HL-60 (cell line): ENCODE measurements around the gene SMIM17.

ENCODE experiments used
- DNase-seq, 2 experiments: peaks; one replicate each; pipeline ENCODE4 v3.0.0-alpha.2; 2010 to 2020; ENCODE audit warnings: low read depth in 1 of 2, low spot score in 1 of 2
- H3K27ac ChIP-seq: fragments of 250-450 bp; sonication (Bioruptor Pico); replicated peaks from 2 replicates; pipeline ENCODE4 v1.5.1; 2020; ENCODE audit warnings: mild to moderate bottlenecking, moderate library complexity
- H3K27me3 ChIP-seq: fragments of 250-450 bp; sonication (Bioruptor Pico); 2 replicates; pipeline ENCODE4 v1.5.1; 2021; ENCODE audit warnings: mild to moderate bottlenecking, moderate library complexity; ENCODE audit not compliant: insufficient read depth, poor library complexity, severe bottlenecking
- H3K4me3 ChIP-seq: replicated peaks from 2 replicates; pipeline ENCODE4 v1.5.1; 2011; ENCODE audit warnings: mild to moderate bottlenecking, control low read depth, low read length; ENCODE audit not compliant: insufficient read depth
- CTCF ChIP-seq: IDR thresholded peaks from one replicate; pipeline ENCODE4 v1.5.1; 2011; ENCODE audit warnings: low read length, control low read depth, inconsistent platforms; ENCODE audit not compliant: insufficient read depth
- GABPA ChIP-seq: IDR thresholded peaks from 2 replicates; pipeline ENCODE4 v1.6.1; 2012; ENCODE audit warnings: low read depth
- POLR2AphosphoS5 ChIP-seq: IDR thresholded peaks from 2 replicates; pipeline ENCODE4 v1.6.1; 2012; ENCODE audit warnings: low read depth
- REST ChIP-seq: IDR thresholded peaks from 2 replicates; pipeline ENCODE4 v1.6.1; 2012; ENCODE audit warnings: low read depth; ENCODE audit not compliant: insufficient replicate concordance
- SPI1 ChIP-seq: IDR thresholded peaks from 2 replicates; pipeline ENCODE4 v1.6.1; 2012; ENCODE audit warnings: low read depth, mild to moderate bottlenecking, borderline replicate concordance

SMIM17 gene

GRCh38 chr19:56613639-56614038 lies 29.3 kb upstream of the SMIM17 start:
- Histone ChIP-seq H3K27me3 (no peaks in the 10 kb centered on the region), H3K4me3 (no peak overlapping the region), H3K27ac (no peak overlapping the region)
- no peak for TF ChIP-seq REST
- no peak for TF ChIP-seq POLR2AphosphoS5
- no peak for TF ChIP-seq CTCF
- TF ChIP-seq SPI1 = no peak
- no peak for TF ChIP-seq GABPA
- no peak for DNase-seq

- Histone ChIP-seq H3K27me3 (no peaks in the 10 kb centered on the region), H3K4me3 (no peak overlapping the region), H3K27ac (no peak overlapping the region)
- DNase-seq = no peak
- no peak for TF ChIP-seq POLR2AphosphoS5
- no peak for TF ChIP-seq SPI1
These were observed 25.4 kb upstream of the SMIM17 start for GRCh38 chr19:56617531-56617930.

GRCh38 chr19:56619121-56619520 lies 23.8 kb upstream of the SMIM17 start:
- Histone ChIP-seq H3K27ac (no peak overlapping the region), H3K27me3 (no peaks in the 10 kb centered on the region), H3K4me3 (no peak overlapping the region)
- no peak for DNase-seq
- TF ChIP-seq REST (no peak), POLR2AphosphoS5 (no peak), CTCF (no peak), SPI1 (no peak), GABPA (no peak)

- Histone ChIP-seq H3K27ac (no peak overlapping the region), H3K4me3 (no peak overlapping the region), H3K27me3 (no peaks in the 10 kb centered on the region)
- TF ChIP-seq GABPA = no peak
- no peak for TF ChIP-seq POLR2AphosphoS5
- TF ChIP-seq SPI1 = no peak
- TF ChIP-seq CTCF = no peak
- no peak for TF ChIP-seq REST
- no peak for DNase-seq
These were observed 20.6 kb upstream of the SMIM17 start for GRCh38 chr19:56622374-56622773.
